Measurements from ENCODE around the gene PTPRE.

DNA sequence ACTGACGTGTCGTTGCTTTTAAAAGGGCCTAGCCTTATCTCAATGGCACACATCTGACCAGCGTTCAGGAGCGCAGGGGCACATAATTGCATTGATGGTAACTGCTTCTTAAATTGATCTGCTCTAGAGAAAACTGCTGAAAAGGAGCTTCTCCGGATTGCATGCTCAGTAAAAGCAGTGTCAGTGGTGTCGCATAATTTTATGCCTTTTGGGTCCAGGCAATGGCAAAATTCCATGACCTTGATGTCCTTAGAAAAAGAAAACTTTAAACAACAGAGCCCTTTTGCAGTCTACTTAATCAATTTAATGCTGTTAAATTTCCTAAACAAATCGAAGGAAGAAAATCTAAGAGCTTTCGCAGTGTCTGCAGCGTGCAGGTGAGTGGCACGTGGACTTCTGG is 75.7 kb downstream of the PTPRE start:
- TF ChIP-seq TAF1 (IDR thresholded peaks at IDR 0.05; ENCODE audit: borderline replicate concordance, low read depth, low read length) (no peak), EZH2 (IDR thresholded peaks at IDR 0.05; ENCODE audit: borderline replicate concordance, control insufficient read depth, low read depth, low read length) (no peak)
